ENCODE measurements around the gene GPRC5C.

DNA sequence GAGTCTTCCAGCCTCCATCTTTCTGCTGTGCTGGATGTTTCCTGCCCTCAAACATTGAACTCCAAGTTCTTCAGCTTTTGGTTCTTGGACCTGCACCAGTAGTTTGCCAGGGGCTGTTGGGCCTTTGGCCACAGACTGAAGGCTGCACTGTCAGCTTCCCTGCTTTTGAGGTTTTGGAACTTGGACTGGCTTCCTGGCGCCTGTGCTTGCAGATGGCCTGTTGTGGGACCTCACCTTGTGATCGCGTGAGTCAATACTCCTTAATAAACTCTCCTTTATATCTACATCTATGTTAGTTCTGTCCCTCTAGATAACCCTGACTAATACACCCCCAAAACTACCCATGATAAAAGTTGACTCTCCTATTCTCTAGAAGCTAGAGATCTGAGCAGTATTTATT lies 26.9 kb downstream of the GPRC5C start:
- TF ChIP-seq, protein P1, sequence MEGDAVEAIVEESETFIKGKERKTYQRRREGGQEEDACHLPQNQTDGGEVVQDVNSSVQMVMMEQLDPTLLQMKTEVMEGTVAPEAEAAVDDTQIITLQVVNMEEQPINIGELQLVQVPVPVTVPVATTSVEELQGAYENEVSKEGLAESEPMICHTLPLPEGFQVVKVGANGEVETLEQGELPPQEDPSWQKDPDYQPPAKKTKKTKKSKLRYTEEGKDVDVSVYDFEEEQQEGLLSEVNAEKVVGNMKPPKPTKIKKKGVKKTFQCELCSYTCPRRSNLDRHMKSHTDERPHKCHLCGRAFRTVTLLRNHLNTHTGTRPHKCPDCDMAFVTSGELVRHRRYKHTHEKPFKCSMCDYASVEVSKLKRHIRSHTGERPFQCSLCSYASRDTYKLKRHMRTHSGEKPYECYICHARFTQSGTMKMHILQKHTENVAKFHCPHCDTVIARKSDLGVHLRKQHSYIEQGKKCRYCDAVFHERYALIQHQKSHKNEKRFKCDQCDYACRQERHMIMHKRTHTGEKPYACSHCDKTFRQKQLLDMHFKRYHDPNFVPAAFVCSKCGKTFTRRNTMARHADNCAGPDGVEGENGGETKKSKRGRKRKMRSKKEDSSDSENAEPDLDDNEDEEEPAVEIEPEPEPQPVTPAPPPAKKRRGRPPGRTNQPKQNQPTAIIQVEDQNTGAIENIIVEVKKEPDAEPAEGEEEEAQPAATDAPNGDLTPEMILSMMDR (IDR thresholded peaks at IDR 0.05) = no peak
- TF ChIP-seq POLR2A (IDR thresholded peaks at IDR 0.05) (no peak), POLR2AphosphoS5 (IDR thresholded peaks at IDR 0.05) (no peak)
